GM18909 (cell line): ENCODE data around the gene FRMPD4.

Experiments used
- ATAC-seq: cut with Tn5 transposase; IDR thresholded peaks from one replicate; pipeline ENCODE4 v1.9.1; 2021; ENCODE audit warnings: mild to moderate bottlenecking; ENCODE audit not compliant: unreplicated experiment, poor library complexity

Gene FRMPD4

DNA sequence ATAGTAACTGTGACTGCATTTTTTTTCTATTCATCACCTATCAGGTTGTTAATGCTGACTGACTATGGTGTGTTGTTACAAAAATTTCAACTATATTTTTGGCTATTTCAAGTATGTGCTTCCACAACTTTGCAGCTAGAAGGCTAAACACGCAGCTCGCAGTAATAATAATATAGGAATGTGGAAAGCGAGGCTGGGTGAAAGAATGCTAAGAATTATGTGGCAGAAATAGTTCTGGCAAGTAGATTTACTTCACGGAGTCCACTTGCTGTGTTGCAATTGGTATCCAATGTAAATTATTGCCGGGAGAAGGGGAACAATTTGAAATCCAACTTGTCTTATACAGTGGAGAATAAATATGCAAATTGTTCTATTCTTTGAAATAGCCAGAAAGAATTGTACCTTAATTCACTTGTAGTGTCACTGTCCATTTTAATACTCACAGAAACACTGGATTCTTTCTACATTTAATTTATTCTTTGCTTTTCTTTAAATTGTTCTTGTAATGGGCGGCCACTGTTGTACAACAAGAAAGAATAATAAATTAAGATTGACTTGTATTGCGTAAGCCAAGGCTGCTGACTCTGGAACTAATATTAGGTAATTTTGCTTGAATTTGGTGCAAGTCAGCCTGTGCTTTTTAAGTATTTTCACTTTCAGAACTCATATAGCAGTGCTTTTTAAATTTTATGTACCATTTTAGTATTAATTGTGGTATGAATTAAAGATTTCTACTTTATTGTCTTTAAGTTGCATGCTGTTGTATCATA is 154.9 kb downstream of the FRMPD4 start:
- ATAC-seq: no peak

GRCh38 chrX:12297353-12297752 is 159.1 kb downstream of the FRMPD4 start:
- ATAC-seq: no peak

DNA sequence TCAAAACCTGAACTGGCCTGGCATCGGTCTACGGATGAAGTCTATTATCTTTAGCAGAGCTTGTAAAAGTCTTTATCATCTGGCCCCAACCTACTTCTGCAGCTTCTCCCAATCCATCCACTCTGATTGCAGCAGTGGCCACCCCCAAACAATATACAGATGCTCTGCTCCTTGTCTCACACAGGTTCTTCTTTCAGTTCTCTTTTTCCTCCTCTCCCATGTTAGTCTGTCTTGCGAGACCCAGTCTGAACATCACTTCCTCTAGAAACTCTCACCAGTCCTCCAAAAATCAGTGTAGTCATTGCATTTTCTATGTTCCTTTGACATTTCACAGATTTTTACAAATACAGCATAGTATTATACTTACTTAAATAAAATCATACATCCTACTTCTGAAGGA is 163.0 kb downstream of the FRMPD4 start:
- no peak for ATAC-seq

GRCh38 chrX:12304261-12304660 is 166.0 kb downstream of the FRMPD4 start:
- ATAC-seq: no peak

GRCh38 chrX:12307961-12308360 is 169.7 kb downstream of the FRMPD4 start:
- ATAC-seq: no peak

GRCh38 chrX:12308420-12308819 is 170.1 kb downstream of the FRMPD4 start:
- ATAC-seq: no peak

DNA sequence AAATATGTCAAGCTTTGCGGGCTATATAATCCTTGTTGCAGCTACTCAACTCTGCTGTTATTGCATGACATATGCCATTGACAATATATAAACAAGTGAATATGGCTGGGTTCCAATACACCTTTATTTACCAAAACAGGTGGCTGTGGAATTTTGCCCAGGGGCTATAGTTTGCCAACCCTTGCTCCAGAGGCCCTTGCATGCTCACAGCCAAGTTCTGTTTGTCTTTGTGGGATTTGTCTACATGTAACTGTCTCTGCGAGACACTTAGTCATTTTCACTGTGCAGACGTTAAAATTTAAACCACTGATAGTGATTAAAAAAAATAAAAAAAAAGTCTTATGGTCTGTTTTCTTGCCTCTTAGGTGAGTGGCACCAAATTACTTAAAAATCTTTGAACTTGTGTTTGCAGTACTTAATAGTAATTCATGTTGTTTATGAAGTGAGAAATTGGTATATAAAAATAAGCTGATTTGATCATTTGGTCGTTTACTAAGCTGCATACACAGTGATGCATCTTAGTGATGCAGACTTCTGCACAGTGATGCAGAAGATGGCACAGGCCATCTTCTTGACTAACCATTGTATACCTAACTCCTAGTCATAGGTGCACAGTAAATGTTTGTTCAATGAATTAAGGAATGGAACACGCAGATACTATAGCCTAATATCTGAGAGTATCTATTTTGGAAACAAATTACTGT is 170.9 kb downstream of the FRMPD4 start:
- ATAC-seq: no peak

DNA sequence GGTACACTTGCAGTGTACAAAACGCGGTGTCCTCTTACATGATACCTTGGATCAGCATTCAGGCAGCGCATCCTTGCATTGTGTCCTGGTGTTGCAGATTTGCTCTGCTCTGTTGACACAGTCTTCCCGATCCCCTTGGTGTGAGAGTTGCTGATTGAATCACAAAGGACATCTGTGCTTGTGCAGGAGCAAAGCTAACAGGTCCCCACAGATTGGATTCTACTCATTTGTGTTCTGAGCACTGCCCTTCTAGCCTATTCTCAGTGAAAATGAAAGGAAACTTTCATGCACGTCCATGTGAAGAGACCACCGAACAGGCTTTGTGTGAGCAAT is 171.4 kb downstream of the FRMPD4 start:
- ATAC-seq: no peak

- ATAC-seq: no peak
Measured at GRCh38 chrX:12314651-12315050, 176.4 kb downstream of the FRMPD4 start.

- no peak for ATAC-seq
Measured at GRCh38 chrX:12315526-12315925, 177.3 kb downstream of the FRMPD4 start.

GRCh38 chrX:12319003-12319519 is 180.8 kb downstream of the FRMPD4 start:
- ATAC-seq: no peak

GRCh38 chrX:12319992-12320391 is 181.7 kb downstream of the FRMPD4 start:
- ATAC-seq: no peak

DNA sequence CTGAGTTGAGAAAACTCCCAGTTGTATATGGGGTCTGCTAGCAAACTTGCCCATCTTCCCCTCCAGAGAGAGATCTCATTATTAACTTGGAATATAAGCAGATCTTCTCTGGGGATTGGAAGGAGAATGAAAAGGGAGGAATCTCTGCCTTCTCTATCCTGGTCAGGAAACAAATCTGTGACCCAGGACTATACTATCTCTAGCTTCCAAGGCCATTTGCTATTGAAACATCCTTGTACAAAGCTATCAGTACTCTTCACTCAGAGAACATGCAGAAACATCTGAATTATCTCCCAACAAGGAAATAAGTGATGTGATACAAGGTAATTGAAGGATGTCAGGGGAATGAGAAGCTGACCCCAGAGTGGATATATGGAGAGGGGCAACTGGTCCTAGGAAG is 183.8 kb downstream of the FRMPD4 start:
- ATAC-seq: no peak

DNA sequence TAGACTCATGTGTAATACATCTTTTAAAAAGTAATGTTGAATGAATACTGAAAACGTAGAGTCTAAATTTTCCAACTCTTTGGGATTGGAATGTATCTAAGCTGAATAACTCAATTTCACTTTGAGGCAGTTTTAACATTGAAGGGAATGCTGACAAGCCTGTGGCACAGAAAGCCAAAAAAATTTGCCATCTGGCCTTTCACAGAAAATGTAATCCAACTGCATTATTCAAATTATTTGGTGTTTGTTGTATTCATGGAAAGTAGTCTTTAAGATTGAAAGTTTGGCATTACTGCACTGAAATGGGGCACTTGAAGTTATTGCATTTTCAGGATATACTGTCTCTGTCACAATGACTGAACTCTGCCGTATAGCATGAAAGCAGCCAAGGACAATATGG is 186.9 kb downstream of the FRMPD4 start:
- no peak for ATAC-seq

DNA sequence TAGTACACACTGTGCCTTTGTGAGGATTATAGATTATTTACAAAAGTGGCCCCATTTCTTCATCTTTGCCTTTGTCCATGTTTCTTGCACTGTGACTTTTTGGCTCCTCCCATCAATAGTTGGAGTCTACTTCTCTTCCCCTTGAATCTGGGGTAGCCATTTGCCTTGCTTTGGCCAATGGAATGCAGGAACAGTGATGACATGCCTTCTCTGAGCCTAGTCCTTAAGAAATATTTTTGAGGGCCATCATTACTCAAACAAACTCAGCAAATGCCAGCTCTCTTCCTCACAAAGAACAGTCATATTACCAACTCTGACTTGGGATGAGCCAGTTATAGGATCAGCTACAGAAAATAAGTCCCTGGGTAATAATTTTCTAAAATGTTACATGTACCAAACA is 189.6 kb downstream of the FRMPD4 start:
- ATAC-seq: no peak

DNA sequence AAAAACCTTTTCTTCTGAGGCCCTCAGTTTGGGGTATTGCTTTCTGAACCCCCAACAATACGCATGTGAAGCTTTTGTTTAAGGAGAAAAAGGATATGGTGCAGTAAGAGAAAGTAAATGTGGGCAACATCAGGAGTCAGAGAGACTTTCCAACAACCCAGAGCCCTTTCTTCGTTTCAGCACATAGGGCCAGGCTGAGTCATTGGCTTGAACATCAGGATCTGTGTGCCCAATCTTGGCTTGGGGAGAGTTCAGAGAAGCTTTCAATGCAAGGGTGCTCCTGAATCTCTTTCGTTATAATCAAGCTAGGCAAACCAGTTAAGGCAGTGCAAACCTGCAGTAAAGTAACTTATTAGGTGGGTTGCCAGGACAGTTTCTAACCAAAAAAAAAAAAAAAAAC is 191.2 kb downstream of the FRMPD4 start:
- ATAC-seq: no peak

- no peak for ATAC-seq
Measured at GRCh38 chrX:12330841-12331240, 192.6 kb downstream of the FRMPD4 start.

DNA sequence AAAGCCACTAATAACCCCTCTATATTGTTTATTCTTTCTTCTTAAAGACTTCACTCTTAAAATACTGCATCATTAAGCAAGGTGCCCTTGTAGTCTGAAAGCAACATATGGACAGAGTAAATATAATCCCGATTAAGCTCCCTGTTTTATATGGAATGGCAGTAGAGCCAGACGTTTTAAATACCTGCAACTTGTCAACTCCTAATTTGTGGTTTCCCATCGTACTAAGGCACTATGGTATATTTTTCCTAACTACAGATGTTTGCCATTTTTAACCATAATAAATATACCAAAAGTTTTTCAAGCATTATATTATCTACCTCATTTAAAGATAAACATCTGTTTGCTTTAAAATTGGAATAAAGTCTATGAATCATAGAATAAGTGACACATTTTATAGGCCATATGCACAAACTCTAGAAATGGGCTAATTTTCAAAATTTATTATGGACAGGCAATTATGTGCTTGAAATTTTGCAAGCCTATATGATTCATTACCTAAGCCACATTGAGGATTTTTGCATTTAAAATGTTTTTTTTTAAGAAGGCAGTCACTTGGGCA is 194.6 kb downstream of the FRMPD4 start:
- ATAC-seq: no peak

- no peak for ATAC-seq
Measured at GRCh38 chrX:12339921-12340320, 201.6 kb downstream of the FRMPD4 start.

- ATAC-seq: no peak
Measured at GRCh38 chrX:12344954-12345353, 206.7 kb downstream of the FRMPD4 start.

GRCh38 chrX:12349201-12349600 is 210.9 kb downstream of the FRMPD4 start:
- no peak for ATAC-seq

- ATAC-seq: no peak
Measured at GRCh38 chrX:12352922-12353321, 214.6 kb downstream of the FRMPD4 start.
